Measurements from ENCODE around the gene ALG8.

Gene ALG8

GRCh38 chr11:78160557-78160956 lies 21.1 kb upstream of the ALG8 start:
- no peak for DNase-seq (ENCODE audit: low spot score)

DNA sequence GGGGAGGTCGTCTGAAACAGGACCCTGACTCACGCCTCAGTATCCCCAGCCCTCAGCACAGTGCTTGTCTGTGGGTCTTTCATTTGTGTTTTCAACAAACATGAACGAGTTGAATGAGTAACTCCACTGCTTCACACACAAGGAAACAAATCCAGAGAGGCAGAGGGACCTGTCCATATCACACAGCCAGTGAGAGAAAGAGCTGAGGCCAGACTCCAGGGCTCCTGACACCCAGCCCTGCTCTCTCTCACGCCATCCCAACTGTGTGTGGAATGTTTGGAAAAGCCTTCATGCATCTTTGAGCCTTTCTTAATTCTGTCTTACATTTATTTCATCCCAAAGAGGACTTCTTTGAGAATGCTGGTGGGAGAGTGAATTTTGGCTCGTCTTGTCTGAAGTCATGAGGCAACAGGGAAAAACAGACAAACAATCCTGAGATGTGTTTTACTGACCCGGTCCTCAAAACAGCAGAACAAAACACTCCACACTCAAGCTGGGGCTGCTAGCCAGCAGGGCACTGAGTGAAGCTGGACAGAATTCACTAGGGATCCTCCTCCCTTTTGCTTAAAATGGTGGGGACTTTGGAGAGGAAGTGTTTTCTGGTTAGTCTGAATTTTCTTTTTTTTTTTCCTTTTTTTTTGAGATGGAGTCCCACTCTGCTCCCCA lies 19.7 kb upstream of the ALG8 start:
- no peak for DNase-seq (ENCODE audit: low spot score)

DNA sequence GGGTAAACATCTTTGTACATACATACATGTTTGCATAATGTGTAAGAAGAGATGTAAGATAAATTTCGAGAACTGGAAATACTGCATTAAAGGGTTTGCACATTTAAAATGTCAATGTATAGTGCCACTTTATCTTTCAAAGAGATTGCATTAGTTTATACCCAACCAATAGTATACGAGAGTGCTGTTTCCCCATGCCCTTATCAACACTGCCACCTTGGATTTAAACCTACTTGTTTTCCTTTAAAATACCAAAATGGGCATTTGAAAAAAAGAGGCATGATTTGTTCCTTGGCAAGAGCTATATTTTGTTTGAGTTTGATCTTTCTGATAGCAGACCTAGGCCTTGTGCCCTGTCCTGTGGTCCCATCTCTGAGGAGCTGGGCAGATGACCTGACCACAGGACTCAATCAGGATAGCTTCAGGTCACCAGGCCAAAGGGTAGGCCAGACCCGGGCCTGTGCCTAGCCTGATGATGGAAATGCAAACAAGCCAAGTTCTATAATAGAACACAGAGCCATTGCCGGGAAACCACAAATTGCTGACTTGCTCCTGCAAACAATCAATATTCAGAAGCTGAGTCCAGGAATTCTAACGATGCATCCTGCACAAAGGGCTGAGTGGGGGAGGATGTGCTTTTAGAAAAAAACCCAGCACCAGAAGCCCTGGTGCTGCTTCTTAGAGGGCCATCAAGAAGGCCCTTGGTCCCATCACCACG lies 16.9 kb upstream of the ALG8 start:
- no peak for DNase-seq (ENCODE audit: low spot score)

DNA sequence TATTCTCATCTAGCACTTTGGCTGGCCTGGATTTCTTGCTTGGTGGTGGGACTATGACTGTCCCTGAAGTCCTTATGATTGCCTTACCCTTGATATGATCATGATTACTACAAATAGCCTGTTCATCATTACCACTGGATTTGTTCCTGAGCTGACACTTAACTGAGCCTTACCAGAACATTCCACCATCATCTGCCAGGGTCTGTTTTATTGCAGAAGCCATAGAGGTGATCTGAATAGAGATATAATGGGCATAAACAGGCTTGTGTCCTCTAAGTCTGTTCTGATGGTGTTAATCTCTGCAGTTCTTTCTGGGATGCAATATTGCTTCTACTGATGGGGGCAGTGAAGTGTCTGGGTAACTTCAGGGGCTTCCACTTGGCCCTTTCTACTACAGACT lies 12.4 kb upstream of the ALG8 start:
- no peak for DNase-seq (ENCODE audit: low spot score)

GRCh38 chr11:78150754-78151153 lies 11.3 kb upstream of the ALG8 start:
- no peak for DNase-seq (ENCODE audit: low spot score)

- DNase-seq (ENCODE audit: low spot score): no peak
Measured at GRCh38 chr11:78150346-78150745, 10.9 kb upstream of the ALG8 start.

DNA sequence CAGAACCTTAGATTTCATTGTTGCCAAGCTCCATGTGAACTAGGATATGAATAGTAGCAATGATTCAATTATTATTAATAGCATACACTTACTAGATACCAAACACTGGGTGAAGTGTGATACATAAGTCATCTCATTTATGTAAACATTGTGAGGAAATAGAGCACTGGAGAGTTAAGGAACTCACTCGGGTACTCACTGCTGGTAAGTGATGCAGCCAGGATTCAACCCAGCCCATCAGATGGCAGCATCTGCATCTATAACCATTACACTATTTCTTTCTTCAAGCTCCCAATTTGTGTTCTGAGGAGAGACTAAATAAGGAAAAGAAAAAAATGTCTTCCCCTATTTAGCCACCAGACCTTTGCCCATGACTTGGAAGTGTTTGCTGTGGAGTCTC lies 10.2 kb upstream of the ALG8 start:
- DNase-seq (ENCODE audit: low spot score): no peak

DNA sequence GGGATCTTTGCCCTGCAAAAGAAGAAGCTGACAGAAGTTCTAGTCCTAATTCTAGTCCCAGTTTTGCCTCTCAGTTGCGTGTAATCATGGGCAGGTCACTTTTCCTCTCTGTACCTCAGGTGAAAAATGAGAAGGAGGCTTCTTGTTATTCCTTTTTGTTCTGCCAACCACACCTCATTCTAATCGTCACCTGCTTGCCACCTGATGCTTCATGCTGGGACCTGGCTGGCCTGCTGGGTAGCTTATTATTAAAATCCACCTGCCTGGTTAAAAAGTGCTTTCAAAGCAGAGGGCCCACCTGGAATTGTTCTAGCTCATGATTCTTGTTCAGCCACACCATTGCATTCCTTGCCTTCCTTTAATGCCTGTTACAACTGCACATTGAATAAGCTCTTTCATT lies 8.4 kb upstream of the ALG8 start:
- DNase-seq (ENCODE audit: low spot score): no peak

DNA sequence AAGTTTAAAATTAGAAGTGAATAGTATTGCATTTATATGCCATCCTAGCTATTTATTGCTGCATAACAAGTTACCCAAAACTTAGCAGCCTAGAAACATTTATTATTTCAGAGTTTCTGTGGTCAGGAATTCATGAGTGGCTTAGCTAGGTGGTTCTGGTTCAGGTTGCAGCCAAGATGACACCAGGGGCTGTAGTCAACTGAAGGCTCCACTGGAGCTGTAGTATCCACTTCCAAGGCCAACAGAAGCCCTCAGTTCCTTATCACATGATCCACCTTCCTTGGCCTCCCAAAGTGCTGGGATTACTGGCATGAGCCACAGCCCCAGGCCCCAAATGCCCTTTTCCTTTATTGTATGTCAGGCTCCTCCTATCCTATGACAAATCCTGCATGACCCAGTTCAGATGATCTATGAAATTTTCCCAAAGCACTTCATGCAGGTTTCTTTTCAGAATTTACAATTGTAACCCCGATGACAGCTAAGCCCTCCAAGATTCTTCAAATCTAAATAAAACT lies 6.1 kb upstream of the ALG8 start:
- no peak for DNase-seq (ENCODE audit: low spot score)

DNA sequence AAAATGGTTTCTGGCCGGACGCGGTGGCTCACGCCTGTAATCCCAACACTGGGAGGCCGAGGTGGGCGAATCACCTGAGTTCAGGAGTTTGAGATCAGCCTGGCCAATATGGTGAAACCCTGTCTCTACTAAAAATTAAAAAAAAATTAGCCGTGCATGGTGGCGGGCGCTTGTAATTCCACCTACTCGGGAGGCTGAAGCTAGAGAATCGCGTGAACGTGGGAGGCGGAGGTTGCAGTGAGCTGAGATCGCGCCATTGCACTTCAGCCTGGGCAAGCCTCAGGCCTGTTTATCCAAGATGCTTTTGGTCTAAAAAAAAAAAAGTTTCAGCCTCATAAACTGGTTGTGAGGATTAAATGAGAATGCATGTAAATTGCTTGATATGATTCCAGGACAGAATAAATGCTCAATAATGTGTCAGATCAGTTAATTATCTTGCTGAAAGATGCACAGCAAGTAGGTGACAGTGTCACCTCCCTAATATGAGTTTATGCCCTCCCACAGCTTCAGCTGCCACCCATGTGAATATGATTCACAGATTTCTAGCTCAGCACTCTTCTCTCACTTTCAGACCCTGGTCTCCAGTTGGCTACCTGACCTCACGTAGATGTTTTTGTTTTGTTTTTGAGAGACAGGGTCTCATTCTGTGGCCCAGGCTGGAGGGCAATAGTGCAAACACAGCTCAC lies 1.1 kb upstream of the ALG8 start:
- no peak for DNase-seq (ENCODE audit: low spot score)

- peak; percentile 27 for DNase-seq (ENCODE audit: low spot score)
Measured at GRCh38 chr11:78138694-78139421, 568 bp downstream of the ALG8 start.

DNA sequence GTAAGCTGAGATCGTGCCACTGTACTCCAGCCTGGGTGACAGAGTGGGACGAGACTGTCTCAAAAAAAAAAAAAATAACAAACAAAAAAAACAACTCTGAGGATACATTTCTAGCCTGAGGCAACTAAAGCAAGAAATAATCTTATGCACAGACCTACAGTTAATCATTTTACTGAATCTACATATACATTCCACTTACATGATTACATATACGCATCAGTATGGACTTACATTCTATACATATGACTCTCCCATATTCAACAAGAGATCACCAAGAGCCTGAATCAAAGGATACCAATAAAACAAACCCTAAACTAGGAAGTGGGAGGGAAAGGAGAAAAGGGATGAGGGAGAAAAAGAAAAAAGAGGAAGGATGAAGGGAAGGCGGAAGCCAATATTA lies 1.1 kb downstream of the ALG8 start:
- no peak for DNase-seq (ENCODE audit: low spot score)

DNA sequence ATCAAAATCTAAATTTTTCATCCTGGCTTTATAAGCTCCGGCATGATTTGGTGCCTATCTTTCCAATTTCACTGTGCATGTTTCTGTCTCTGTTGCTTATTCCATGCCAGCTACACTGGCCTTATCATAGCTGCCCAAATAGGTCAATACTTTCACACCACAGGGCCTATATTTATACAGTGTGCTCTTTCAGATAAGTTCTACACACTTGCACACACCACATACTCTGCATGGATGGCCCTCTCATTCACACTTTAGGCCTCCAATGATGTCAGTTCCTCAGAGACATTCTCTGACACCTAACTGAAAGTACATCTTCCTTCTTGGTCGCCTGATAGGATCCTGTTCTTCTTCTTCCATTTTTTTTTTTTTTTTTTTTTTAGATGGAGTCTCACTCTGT lies 7.0 kb downstream of the ALG8 start:
- no peak for DNase-seq (ENCODE audit: low spot score)

DNA sequence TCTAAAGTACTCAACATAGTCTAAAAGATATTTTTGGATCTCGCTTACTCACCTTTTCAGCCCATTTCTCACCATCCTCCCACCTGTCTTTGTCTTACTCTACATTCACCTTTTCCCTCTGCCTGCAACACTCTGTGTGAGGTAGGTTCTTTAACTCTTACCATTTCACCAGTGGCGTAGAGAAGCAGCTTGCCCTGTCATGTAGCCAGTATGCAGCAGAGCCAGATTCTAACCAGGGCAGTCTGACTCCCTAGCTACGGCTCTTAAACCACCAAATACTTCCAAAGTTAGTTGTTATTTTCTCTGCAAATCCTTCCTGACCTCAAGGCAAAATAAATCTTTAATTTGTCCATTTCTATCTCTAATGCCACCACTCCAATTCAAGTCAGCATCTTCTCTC lies 7.5 kb downstream of the ALG8 start:
- DNase-seq (ENCODE audit: low spot score): no peak

- no peak for DNase-seq (ENCODE audit: low spot score)
Measured at GRCh38 chr11:78127403-78127802, 12.0 kb downstream of the ALG8 start.

DNA sequence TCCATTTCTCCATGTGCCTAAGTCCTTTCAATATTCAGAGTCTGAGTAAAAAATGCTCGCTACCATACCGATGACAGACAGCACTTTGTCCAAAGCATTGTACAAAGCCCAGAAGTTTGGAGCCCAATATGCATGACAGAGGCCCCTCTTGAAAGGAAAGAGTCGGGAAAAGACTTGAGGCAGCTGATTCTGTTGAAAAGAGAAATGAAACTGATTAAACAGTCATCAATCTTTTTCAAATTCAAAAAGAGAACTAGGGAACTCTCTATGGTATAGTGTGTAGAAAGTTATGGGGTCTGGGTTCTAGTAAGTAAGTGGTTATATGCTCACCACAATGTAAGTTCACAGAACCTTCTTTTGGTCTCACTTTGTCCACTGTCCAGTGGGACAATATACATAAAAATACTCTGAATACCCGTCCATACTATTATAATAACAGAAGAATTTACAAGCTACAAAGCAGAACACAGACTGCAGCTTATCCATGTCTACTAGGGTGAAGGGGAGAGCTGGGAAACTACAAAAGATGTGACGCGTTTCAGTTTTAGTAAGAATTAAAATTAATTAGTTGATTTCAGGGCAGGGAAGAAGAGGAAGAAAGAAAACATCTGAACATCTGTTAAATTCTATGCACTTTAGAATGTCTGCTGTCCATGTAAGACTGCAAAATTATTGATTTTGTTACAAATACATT lies 26.7 kb downstream of the ALG8 start:
- DNase-seq (ENCODE audit: low spot score): no peak

GRCh38 chr11:78111298-78111697 lies 28.1 kb downstream of the ALG8 start:
- DNase-seq (ENCODE audit: low spot score): no peak

- DNase-seq (ENCODE audit: low spot score): no peak
Measured at GRCh38 chr11:78110830-78111229, 28.6 kb downstream of the ALG8 start.

- no peak for DNase-seq (ENCODE audit: low spot score)
Measured at GRCh38 chr11:78110351-78110750, 29.1 kb downstream of the ALG8 start.

- no peak for DNase-seq (ENCODE audit: low spot score)
Measured at GRCh38 chr11:78109081-78110015, 30.1 kb downstream of the ALG8 start.

Data from CD4-positive, alpha-beta T cell treated with Interleukin-2 at 100 ng/mL for 4 hours (primary cell).